GM10266 (cell line): ENCODE results near the gene SPTSSA.
"Not testable (repeated sequence)": the region's sequence is repeated elsewhere in the genome, so short reads cannot be mapped to it uniquely, and the experiment has no call there.

ENCODE experiments used
- DNase-seq: peaks from one replicate; pipeline ENCODE4 v3.0.0; 2012; ENCODE audit errors: extremely low spot score
- TF ChIP-seq, protein P1 (sequence below): IDR thresholded peaks from 2 replicates; pipeline ENCODE4 v1.5.1; 2012; ENCODE audit warnings: mild to moderate bottlenecking, low read depth; ENCODE audit not compliant: control insufficient read depth, insufficient read depth; ENCODE audit errors: missing control alignments

SPTSSA gene

DNA sequence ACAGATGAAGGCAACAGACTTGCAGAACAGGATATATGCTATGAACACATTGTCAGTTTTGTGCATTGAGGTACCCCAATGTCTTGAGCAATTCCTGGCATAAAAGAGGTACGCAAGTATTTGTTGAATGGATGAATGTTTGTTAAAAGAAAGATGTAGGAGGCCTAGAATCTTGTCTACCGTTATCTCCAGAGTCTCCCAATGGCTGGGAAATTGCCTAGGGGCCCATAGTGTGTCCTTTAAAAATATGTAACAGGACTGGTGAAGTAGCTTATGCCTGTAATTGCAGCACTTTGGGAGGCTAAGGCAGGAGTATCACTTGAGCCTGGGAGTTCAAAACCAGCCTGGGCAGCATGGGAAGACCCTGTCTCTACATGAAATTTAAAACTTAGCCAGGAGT lies 20.4 kb upstream of the SPTSSA start:
- no peak for DNase-seq
- TF ChIP-seq, protein P1, sequence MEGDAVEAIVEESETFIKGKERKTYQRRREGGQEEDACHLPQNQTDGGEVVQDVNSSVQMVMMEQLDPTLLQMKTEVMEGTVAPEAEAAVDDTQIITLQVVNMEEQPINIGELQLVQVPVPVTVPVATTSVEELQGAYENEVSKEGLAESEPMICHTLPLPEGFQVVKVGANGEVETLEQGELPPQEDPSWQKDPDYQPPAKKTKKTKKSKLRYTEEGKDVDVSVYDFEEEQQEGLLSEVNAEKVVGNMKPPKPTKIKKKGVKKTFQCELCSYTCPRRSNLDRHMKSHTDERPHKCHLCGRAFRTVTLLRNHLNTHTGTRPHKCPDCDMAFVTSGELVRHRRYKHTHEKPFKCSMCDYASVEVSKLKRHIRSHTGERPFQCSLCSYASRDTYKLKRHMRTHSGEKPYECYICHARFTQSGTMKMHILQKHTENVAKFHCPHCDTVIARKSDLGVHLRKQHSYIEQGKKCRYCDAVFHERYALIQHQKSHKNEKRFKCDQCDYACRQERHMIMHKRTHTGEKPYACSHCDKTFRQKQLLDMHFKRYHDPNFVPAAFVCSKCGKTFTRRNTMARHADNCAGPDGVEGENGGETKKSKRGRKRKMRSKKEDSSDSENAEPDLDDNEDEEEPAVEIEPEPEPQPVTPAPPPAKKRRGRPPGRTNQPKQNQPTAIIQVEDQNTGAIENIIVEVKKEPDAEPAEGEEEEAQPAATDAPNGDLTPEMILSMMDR = no peak

DNA sequence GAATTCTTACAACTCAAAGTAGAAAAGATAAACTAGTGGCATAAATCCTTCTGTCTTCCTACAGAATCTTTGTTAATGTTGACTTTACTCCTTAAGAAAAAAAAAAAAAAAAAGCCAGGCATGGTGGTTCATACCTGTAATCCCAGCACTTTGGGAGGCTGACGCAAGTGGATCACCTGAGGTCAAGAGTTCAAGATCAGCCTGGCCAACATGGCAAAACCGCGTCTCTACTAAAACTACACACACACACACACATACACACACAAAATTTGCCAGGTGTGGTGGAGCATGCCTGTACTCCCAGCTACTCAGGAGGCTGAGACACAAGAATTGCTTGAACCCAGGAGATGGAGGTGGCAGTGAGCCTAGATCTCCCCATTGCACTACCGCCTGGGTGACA lies 17.7 kb upstream of the SPTSSA start:
- DNase-seq = no peak
- TF ChIP-seq, protein P1 = no peak

DNA sequence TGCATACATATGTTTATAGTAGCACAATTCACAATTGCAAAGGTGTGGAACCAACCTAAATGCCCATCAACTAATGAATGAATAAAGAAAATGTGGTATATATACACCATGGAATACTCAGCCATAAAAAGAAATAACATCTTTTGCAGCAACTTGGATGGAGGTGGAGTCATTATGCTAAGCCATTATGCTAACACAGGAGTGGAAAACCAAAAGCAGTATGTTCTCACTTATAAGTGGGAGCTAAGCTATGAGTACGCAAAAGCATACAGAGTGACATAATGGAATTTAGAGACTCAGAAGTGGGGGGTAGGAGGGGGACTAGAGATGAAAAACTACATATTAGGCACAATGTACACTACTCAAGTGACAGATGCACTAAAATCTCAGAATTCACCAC lies 16.2 kb upstream of the SPTSSA start:
- TF ChIP-seq, protein P1 = no peak
- no peak for DNase-seq

DNA sequence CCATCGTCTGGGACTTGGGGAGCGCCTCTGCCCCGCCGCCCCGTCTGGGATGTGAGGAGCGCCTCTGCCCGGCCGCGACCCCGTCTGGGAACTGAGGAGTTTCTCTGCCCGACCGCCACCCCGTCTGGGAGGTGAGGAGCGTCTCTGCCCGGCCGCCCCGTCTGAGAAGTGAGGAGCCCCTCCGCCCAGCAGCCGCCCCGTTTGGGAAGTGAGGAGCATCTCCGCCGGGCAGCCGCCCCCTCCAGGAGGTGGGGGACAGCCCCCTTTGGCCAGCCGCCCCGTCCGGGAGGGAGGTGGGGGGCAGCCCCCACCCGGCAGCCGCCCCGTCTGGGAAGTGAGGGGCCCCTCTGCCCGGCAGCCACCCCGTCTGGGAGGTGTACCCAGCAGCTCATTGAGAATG lies 14.0 kb upstream of the SPTSSA start:
- DNase-seq = not testable (repeated sequence)

DNA sequence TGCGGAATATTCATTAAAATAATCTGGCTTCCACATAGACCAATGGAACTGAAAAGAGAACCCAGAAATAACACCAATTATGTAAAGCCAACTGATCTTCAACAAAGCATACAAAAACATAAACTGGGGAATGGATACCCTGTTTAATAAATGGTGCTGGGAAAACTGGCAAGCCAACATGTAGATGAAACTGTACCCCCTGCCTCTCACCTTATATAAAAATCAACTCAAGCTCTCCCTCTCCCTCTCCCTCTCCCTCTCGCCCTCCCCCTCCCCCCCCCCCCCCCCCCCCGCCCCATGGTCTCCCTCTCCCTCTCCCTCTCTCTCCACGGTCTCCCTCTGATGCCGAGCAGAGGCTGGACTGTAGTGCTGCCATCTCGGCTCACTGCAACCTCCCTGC lies 13.1 kb upstream of the SPTSSA start:
- no peak for DNase-seq
- TF ChIP-seq, protein P1 = no peak

DNA sequence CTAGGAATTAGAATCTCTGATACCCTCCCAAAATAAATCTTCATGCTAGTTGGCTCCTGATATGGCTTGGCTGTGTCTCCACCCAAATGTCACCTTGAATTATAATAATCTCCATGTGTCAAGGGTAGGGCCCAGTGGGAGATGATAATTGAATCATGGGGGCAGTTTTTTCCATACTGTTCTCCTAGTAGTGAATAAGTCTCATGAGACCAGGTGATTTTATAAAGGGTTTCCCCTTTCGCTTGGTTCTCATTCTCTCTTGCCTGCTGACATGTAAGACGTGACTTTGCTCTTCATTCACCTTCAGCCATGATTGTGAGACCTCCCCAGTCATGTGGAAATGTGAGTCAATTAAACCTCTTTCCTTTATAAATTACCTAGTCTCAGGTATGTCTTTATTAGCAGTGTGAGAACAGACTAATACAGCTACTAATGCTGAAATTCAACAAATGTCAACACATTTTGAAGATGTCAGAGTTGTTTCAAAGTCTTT lies 12.2 kb upstream of the SPTSSA start:
- DNase-seq = no peak

DNA sequence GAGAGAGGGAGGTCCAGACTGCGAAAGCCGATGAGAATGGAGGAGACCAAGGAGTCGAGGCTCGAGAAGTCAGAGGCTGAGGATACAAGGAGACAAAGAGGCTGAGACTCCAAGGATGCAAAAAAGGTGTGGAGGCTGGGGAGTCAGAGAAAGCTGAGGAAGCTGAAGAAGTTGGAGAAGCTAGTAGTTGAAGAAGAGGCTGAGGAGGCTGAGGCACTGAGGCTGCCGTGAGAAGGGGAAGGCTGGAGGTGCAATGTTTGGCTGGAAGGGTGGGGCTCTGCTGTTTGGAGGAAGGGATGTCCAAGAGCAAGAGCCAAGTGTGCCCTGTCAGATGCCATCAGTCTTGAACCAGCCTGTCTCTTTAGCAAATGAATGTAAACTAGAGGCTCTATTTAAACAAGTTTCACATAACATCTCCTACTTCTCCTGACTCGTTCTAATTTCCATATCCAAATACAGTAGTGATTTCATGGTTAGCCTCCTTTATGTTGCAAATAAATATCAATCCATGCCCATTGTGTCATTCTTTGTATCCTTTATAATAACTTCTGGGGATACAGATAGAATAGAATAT lies 10.8 kb upstream of the SPTSSA start:
- DNase-seq = no peak
- TF ChIP-seq, protein P1 = no peak

More for the DNA sequence above, 12.2 kb upstream of the SPTSSA start:
- TF ChIP-seq, protein P1 = no peak

DNA sequence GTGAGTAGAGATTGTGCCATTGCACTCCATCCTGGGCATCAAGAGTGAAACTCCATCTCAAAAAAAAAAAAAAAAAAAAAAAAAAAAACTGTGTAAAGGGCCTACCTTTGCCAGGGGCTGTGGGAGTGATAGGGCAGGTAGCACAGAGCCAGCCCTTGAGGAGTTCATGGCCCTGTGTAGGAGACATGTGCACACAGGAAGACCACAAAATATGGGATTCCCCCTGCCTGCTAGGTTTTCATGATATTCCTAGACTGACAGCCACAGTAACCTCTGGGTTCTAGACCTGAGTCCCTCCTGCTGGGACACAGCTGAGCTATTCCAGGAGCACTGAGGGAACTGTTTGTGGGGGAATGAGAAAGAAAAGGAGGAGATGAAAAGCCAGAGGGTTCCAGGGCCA lies 8.3 kb upstream of the SPTSSA start:
- TF ChIP-seq, protein P1 = no peak
- DNase-seq = peak; percentile 23
